HG03378 (cell line): ENCODE data around the gene OR2A42.
"Not testable (repeated sequence)": the region's sequence is repeated elsewhere in the genome, so short reads cannot be mapped to it uniquely, and the experiment has no call there.

Experiments
- ATAC-seq: cut with Tn5 transposase; IDR thresholded peaks from one replicate; pipeline ENCODE4 v1.9.1; 2021; ENCODE audit warnings: mild to moderate bottlenecking, moderate library complexity; ENCODE audit not compliant: unreplicated experiment

OR2A42 gene, protein sequence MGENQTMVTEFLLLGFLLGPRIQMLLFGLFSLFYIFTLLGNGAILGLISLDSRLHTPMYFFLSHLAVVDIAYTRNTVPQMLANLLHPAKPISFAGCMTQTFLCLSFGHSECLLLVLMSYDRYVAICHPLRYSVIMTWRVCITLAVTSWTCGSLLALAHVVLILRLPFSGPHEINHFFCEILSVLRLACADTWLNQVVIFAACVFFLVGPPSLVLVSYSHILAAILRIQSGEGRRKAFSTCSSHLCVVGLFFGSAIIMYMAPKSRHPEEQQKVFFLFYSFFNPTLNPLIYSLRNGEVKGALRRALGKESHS

DNA sequence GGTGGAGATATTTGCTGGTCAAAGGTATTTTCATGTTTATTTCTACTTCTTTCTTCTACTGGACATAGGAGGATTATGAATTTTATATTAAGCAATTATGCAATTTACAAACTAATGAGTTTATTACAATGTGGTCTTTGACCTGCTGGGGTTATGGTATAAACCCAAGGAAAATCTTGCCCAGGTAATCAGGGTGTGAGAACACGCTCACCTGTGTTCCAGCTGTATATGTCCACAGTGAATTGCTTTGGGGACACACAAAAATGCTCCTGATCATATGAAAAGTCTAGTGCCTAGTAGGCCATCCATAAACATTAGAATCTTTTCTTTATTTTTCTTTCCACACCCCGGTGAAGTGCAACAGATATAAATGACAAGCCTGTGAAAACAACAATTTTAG lies at the start of gene OR2A42:
Gene OR2A42, minus strand, starts transcription at position 241 of the 400 bp plus-strand sequence. CDS start 6,762 bp downstream, outside the sequence.
- not testable (repeated sequence) for ATAC-seq

DNA sequence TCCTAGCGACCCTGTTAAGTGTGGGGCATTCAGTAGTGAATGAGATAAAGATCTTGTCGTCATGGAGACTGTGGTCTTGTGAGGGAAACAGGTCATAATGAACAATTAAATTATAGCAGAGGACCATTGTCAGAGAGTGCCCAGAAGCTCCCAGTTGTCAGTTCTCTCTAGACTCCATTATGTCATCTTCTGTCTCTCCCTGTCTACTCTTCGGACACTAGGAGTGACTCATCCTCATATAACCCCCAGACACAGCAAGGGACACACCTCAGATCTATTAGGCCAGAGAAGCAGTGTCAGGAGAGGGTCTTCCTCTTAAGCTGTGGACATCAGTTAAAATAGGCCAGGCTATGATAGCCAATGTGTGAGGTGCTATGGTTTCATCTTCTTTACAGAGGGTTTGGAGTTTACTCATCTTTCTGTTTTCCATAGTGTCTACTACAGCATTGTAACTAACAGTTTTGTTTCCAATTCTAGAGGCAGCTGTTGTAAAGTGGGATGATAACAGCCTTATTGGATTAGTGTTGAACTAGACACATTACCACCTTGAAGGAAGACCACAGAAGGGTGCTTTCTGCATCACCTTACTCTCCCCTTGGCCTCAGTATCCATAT lies 47.9 kb upstream of the OR2A42 start:
- ATAC-seq = not testable (repeated sequence)

DNA sequence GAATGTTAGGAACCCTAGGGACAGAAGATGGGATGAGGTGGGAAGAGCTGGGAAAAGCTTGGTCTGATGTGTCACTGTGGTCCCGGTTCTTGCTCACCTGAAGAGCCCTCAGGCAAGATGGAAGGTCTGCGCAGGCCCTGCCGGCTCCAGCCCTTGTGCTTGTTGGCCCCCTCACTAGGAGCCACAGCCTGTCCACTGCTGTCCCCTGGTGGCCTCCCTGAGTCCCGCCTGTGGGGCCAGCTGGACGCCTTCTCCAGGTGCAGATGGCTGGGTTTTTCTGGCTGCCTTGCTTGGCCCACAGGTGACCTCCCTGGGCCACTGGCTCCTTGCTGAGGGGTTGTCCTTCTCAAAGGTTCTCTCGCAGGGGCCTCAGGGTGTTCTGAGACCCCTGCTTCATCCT lies 44.3 kb upstream of the OR2A42 start:
- ATAC-seq = not testable (repeated sequence)

DNA sequence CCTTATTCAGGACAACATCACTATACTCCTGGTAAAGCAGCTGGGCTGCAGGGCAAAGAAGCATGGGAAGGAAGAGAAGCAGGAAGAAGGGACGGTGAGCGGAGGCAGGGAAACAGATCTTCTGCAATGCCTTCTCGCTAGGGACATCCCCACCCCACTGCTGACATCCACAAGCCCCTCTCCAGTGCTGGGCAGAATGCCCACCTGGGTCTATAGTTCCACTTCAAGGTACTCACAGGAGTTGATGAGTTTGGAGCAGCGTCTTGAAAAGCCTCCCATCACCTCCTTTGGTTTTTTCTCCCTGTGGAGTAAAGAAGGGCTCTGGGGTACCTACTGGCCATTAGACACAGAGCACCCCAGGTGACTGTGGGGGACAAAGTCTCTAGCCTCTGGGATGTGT lies 43.1 kb upstream of the OR2A42 start:
- not testable (repeated sequence) for ATAC-seq

DNA sequence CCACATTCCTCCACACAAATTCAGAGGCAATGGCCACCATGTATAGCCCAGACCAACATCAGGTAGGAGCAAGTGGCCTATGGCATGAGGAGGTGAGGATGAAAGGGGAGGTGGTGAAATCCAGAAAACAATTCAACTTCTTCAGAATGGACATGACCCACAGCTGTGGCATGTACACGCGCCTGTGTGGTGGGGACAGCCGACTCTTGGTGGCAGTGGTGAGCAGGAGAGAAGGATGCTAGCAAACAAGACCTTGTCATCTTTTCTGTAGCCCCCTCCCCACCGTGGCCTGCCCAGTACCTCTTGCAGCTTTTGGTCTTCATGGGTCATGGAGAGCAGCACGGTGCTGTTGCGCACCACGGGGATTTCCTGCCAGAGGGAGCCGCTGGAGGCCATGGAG lies 42.6 kb upstream of the OR2A42 start:
- not testable (repeated sequence) for ATAC-seq

DNA sequence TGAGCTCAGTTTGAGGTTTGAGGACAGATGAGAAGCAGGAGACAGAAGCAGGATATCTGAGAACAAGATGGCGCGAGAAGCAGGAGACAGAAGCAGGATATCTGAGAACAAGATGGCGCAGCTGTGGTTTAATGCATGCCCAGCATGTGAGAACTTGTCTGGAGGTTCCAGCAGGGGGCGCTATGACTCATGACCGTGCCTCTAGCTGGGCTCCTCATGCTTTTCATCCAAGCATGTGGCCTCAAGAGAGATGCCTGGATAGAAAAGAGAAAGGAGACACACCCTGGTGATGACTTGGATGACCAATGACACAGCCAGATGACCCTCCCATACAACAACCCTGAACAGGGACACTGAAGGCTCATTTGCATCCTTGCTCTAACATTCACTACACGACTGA lies 40.6 kb upstream of the OR2A42 start:
- ATAC-seq = not testable (repeated sequence)

DNA sequence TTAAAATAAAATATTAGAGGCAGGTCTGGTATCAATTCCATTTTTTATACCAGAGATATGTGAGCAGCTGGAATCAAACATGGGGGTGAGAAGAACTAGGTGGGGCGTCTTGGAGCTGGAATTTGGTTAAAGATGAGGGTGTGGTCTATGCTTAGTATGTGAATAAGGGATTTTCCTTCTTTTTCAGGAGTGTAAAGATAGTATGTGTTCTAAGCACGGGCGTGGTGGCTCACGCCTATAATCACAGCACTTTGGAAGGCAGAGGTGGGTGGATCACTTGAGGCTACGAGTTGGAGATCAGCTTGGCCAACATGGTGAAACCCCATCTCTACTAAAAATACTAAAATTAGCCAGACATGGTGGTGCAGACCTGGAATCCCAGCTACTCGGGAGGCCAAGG lies 35.9 kb upstream of the OR2A42 start:
- not testable (repeated sequence) for ATAC-seq

DNA sequence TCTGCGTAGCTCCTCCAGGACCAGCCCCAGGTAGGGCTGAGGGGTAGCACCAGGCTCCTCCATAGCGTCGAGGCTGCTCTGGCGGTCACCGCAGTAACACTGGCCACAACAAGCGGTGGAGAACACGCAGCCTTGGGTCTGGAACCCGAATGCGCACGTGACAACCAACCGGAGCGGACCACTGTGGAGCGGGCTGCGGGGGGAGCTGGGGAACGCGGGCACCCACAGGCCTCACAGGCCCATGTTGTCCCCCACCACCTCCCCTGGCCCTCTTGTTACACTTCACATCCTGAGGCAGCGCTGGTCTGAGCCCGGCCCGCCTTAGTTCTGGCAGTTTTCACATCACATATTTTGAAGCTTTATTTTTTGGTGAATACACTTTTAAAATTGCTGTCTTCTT lies 29.8 kb upstream of the OR2A42 start, which contains the start of gene CTAGE8:
Gene CTAGE8, minus strand, starts transcription at position 101 of the 400 bp plus-strand sequence. Its CDS starts 38 bp downstream, at position 63.
- not testable (repeated sequence) for ATAC-seq

DNA sequence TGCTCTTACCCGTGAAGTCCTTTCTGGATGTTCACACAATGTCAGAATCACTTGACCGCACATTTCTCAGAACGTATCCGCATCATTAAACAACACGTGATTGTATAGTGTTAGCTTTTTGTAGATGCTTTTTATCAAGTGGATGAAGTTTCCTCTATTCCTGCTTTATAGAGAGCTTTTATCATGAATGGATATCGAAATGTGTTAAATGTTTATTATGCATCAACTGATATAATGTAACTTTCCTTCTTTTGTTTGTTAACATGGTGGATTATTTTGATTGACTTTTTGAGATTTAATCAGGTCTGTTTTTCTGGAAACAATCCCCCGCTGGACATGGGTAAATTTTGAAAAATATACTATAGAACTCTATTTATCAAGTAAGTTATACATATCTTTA lies 25.3 kb upstream of the OR2A42 start, which contains the start of gene OR2A7:
Gene OR2A7, minus strand, starts transcription at position 101 of the 400 bp plus-strand sequence. CDS start 5,164 bp downstream, outside the sequence.
- ATAC-seq = not testable (repeated sequence)

DNA sequence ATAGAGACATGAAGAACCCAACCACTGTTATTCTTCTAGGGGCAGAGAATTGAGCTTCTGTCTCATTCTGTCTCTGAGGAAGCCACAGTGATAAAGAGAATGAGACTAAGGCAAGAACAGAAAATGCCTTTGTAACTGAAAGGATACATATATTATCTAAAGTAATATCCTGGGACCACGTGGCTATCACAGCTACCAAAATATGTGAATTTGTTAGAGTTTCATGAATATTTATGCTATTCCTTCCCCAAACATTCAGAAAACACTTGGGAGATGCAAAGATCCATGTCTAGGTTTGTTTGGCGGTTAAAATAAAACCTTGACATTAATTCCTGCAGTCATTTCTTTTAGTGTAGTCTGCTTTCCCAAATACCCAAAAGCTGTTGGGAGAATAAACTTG lies 22.7 kb upstream of the OR2A42 start:
- ATAC-seq = not testable (repeated sequence)

DNA sequence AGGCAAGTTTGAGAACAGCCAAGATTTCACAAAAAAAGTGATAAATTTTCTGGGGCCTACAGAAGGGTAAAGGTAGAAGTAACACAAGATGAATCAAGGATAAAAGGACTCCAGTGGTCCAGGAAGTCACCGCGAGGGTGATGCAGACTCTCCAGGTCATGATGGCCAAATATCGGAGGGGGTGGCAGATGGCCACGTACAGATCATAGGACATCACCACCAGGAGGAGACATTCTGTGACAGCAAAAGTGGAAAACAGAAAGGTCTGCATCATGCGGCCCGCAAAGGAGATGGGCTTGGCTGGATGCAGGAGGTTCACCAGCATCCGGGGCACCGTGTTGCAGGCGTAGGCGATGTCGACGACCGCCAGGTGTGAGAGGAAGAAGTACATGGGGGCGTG lies 19.7 kb upstream of the OR2A42 start:
- ATAC-seq = not testable (repeated sequence)

DNA sequence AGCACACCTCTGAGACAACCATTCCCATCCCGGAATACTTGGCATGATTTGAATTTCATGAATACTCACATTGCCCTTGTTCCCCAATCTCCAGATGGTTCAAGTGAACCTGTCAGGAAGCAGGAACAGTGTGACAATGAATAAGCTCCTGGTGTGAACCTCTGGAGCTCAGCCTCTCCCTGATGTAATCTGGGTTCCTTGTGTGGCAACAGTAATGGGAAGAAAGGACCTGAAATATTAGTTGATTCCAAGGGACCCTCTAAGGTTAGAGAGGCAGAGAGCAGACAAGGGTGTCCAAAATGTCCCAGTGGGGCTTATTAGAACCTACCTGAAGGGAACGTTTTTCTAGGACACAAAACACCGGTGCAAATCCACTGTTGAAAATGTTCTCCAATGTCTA lies 16.7 kb upstream of the OR2A42 start:
- no peak for ATAC-seq

DNA sequence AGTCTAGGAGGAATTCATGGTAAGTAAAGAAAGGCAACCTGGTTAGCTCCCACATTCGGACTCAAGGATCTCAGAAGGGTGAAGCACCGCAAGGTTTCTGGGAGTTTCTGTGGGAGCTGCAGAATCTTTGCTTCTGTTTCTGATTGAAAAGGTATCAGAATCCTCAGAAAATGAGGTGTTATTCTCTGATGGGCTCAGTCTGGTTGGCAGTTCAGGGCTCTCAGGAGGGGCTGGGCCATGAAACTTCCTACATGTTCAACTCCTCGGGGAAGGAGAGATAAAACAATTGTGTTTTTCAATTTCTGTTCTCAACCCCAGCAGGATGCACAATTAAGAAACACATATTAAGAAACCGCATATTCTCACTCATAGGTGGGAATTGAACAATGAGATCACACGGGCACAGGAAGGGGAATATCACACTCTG lies 16.1 kb upstream of the OR2A42 start:
- no peak for ATAC-seq

DNA sequence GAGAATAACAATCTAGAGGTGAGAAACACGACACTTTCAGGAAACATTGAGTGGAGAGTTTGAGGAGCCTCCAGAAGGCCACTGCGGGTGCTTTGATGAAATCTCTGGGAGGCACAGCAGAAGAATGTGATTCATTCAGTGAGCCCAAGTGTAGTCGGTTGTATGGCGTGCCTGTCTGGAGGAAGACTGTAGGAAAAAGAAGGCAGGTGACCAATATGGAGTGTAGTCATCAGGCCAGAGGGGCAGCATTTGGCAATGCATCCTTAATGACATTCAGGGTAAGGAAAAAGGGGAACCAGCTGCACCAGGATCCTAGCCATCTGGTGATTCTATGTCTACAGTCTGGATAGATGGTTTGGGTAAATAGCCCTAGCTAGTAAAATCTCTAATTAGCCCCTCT lies 12.9 kb upstream of the OR2A42 start:
- ATAC-seq = not testable (repeated sequence)

DNA sequence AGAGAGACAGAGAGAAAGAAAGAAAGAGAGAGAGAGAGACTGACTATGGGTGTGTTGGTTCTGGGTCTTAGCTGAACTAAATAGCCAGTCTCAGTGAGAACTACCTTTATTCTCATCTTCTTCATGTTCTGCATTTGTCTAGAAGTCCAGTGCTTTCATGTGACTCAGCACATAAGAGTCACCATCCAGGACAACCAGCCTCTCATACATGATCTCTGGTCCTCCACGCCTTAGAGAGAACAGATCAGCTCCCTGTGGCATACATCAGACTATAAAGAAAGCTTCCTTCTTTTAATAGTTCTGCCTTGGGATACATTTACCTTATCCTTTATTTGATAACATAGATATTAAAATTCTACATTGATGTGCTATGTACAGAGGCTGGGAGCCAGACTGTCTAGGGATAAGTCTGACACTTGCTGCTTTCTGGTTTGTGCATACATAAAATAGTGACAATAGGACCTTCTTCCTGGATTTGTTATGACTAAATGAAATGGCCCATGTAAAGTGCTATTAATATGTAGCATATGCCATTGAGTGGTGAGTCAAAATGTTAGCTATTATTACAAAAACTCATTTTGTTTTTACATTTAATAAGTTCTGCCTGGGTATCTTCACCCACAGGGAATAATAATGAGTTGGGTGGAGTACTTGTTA lies 8.4 kb upstream of the OR2A42 start:
- ATAC-seq = not testable (repeated sequence)

DNA sequence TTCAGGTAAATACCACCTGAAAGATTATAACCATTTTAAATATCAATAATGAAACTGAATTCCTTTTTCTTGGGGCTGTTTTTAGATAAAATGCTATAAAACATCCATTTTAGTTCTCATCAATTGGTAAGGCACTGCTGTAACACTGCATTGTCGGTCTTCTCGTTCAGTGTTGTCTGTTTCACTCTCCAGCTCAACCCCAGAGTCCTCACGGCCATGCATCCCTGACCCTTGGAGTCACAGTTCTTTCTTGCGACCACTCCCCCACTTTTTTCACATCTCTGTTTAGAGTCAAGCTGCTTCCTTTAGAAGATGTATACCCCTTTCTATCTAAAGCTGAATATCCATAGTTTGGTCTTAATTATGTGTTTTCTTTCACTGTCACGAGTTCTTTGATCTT lies 7.6 kb upstream of the OR2A42 start:
- not testable (repeated sequence) for ATAC-seq

DNA sequence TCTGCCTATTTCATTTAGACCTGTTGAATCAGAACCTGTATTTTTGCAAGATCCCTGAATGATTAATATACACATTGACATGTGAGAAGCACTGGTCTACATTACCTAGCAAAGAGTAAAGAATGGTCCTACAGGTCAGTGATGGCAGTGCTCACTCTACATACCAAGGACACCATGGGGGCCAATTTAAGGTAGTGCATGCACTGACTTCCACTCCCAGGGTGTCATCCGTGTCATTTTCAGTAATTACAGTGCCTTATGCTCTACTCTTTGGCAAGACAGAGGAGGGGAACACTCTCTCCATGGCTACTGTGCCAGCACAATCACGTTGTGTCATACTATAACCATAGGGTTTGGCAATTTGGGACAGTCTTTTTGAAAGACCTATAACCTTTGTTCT lies 6.0 kb upstream of the OR2A42 start:
- ATAC-seq = not testable (repeated sequence)

DNA sequence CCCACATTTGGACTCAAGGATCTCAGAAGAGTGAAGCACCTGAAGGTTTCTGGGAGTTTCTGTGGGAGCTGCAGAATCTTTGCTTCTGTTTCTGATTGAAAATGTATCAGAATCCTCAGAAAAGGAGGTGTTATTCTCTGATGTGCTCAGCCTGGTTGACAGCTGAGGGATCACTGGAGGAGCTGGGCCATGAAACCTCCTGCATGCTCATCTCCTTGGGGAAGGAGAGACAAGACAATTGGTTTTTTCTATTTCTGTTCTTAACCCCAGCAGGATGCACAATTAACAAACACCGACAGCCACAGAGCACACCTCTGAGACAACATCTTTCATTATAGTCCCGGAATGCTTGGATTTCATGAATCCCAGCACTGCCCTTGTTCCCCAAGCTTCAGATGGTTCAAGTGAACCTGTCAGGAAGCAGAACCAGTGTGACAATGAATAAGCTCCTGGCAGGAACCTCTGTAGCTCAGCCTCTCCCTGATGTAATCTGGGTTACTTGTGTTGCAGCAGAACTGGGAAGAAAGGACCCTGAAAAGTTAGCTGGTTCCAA lies 799 bp downstream of the OR2A42 start:
- ATAC-seq = not testable (repeated sequence)

DNA sequence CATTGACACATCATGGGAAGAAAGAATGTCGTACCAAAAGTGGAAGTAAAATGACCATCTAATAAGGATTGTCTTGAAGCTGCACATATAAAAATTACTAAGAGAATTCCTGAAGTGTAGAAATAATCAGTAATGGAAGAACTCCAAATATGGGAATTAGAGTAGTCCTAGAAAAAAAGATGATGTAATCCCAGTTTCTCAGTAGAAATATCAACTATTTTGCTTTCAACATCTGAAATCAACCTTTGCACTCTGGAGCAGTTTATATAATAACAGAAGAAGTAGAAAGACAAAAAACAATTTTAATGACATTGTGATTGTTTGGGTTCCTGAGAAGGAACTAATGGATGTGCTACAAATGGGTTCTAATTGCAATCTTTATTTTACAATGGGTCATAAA lies 6.4 kb downstream of the OR2A42 start:
- not testable (repeated sequence) for ATAC-seq

DNA sequence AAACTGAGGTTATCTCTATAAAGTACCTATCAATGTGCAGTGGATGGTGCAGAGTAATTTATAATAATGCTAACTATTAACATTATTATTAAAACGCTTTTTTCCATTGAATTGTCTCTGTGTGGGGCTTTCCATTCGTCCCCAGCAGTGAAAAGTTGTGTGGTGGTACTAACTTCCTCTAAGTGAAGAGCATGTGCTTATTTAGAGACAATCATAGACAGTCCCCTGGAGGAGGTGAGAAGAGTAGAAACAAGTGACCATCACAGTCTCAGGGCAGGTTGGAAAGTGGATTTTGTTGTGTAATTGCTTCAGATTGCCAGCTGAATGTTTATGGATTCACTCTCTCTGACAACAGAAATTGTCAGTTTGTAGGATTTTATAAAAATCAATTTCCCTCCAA lies 8.4 kb downstream of the OR2A42 start:
- ATAC-seq = not testable (repeated sequence)

DNA sequence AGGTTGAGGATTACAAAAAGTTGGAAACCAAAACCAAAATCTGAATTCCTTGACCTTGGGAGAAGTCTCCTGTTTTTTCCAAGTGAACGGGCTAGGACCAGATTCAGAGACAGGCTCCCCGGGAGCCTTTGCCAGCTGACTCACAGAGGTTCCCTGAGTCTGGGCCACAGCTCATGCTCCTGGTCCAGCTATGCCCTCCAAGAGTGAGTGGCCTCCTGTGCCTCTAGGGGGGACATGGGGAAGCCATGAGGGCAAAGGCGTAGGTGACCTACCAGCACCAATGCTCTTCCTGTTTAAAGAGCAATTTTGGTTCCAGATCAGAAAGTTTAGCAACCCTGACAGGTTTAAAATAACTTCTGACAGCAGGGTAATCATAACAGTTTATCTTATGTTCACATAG lies 10.6 kb downstream of the OR2A42 start:
- not testable (repeated sequence) for ATAC-seq
